ENCODE data around the gene ABTB2. TPM values are rescaled to one million over a fixed set of nuclear protein-coding genes. Genes with fewer than 3 reads are reported as not detected.
A peak's percentile ranks its signal among the peaks of the same experiment; 100 is the strongest.

The ABTB2 gene
- total and polyA plus RNA-seq, 9 of the 15 experiments (the other 6 are each of a cell fraction or from before 2014, with no cell fraction given) = 0.03 to 0.18 (median 0.12) TPM; not detected in 2

DNA sequence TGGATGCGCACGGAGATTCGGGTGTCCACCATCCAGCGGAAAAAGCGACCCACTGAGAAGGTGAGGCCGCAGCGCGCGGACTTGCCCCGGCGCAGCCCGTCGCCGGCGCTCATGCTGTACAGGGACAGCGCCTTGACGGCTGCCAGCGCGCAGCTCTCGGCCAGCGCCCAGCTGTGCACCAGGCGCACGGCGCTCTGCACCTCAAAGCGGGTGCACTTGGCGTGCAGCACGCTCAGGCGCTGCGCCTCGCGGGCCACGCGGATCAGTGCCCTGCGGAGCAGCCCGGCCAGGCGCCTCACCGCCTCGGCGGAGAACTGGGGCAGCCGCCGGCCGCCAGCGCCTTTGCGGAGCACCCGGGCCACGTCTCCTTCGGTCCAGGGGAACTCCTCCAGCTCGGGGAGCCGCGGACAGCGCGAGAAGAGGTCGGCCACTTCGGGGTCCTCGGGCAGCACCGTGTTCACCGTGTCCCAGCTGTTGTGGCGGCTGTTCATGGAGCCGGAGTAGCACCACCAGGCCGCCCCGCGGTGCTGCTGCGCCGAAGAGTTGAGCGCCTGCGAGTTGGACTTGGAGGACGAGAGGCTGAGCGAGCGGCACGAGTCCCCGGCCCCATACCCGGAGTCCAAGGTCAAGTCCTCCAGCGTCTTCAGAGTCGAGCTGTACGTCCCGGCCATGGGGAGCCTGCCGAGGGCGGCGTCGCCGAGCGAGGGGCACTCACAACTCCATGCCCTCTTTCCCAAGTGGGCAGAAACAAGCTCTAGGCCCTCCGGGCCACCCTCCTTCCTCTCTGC, 703 bp downstream of the ABTB2 start:
- Histone ChIP-seq H3K4me3 (peak overlapping the region; percentile 30; the same call in 1 of the 2 replicates), H3K4me1 (replicated peaks in 1 of 2; ENCODE audit: control insufficient read depth in 2 of 2, insufficient read depth in 2 of 2, low read length in 2 of 2) (peaks cover 9 to 27% of the 10 kb centered on the region in 2 experiments), H3K79me2 (ENCODE audit: control insufficient read depth, insufficient read depth, low read length) (no peaks in the 10 kb centered on the region), H3K9me1 (ENCODE audit: control insufficient read depth, insufficient read depth, low read length) (no peaks in the 10 kb centered on the region), H4K20me1 (replicated peaks; ENCODE audit: control insufficient read depth, insufficient read depth, low read length) (peaks cover 6% of the 10 kb centered on the region; the same call in 1 of the 2 replicates), H2AFZ (ENCODE audit: low read depth, low read length) (peak overlapping the region; percentile 61; the same call in 1 of the 2 replicates), H3K27ac (ENCODE audit: extremely low read depth, low read depth, low read length) (no peak overlapping the region), H3K4me2 (ENCODE audit: insufficient read depth, low read length) (peak overlapping the region; percentile 48; the same call in 1 of the 2 replicates), H3K36me3 (ENCODE audit: control insufficient read depth, insufficient read depth, low read length) (no peaks in the 10 kb centered on the region), H3K9me3 (replicated peaks; ENCODE audit: control insufficient read depth, insufficient read depth, low read depth, low read length) (no peaks in the 10 kb centered on the region), H3K9ac (ENCODE audit: insufficient read depth in 1 of 2, low read depth in 2 of 2, low read length in 2 of 2) (peak overlapping the region in 1 of 2 experiments; percentile 82; a peak in 2 of 4 replicates), H3K27me3 (ENCODE audit: control insufficient read depth in 2 of 2, insufficient read depth in 2 of 2, low read length in 2 of 2) (peaks cover 17 to 23% of the 10 kb centered on the region in 2 experiments)
- FAIRE-seq = no peak
- peak in 3 of 4 experiments; percentile 16 to 21 (median 19) for DNase-seq (ENCODE audit: extremely low read depth in 1 of 4, low spot score in 3 of 4)
- TF ChIP-seq SMAD1 (IDR thresholded peaks at IDR 0.05; ENCODE audit: low read depth, low read length, partially characterized antibody) = no peak
- no peak for TF ChIP-seq GTF2F1 (IDR thresholded peaks at IDR 0.05; ENCODE audit: low read depth, low read length)
- TF ChIP-seq RBFOX2 (IDR thresholded peaks at IDR 0.05; ENCODE audit: low read depth, low read length) = 0 out of 2 replicates have a peak, but pooled peaks have one; percentile 10
- TF ChIP-seq CHD1 (IDR thresholded peaks at IDR 0.05; ENCODE audit: low read length) = no peak
- TF ChIP-seq, protein P1, sequence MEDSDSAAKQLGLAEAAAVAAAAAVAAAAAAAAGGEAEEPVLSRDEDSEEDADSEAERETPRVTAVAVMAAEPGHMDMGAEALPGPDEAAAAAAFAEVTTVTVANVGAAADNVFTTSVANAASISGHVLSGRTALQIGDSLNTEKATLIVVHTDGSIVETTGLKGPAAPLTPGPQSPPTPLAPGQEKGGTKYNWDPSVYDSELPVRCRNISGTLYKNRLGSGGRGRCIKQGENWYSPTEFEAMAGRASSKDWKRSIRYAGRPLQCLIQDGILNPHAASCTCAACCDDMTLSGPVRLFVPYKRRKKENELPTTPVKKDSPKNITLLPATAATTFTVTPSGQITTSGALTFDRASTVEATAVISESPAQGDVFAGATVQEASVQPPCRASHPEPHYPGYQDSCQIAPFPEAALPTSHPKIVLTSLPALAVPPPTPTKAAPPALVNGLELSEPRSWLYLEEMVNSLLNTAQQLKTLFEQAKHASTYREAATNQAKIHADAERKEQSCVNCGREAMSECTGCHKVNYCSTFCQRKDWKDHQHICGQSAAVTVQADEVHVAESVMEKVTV (CRISPR knock-in tag; IDR thresholded peaks at IDR 0.05) = no peak
- TF ChIP-seq ZBTB33 (CRISPR knock-in tag; IDR thresholded peaks at IDR 0.05) = peak; percentile 69
- no peak for TF ChIP-seq ZNF253 (CRISPR knock-in tag; conservative IDR thresholded peaks at IDR 0.05)
- TF ChIP-seq GABPA (tag; conservative IDR thresholded peaks at IDR 0.05; ENCODE audit: low read depth) = no peak
- no peak for TF ChIP-seq SNRNP70 (optimal IDR thresholded peaks at IDR 0.05; ENCODE audit: low read depth, low read length)
- no peak for TF ChIP-seq ZNF217 (CRISPR knock-in tag; IDR thresholded peaks at IDR 0.05)
- TF ChIP-seq TAF1 (IDR thresholded peaks at IDR 0.05; ENCODE audit: control insufficient read depth, extremely low read depth, insufficient read depth, low read length, severe bottlenecking) = no peak
- TF ChIP-seq EP400 (IDR thresholded peaks at IDR 0.05) = no peak
- no peak for TF ChIP-seq CBX1 (IDR thresholded peaks at IDR 0.05; ENCODE audit: low read depth)
- intact Hi-C loops (cut with micrococcal nuclease) (loop anchor here (5.0 to 10.0 kb wide), 2 partner anchors 502 to 540 kb away; no protein-coding TSS in a partner anchor), in situ Hi-C loops (cut with MboI) (loop anchor here (5.0 to 10.0 kb wide), 2 partner anchors 180 to 362 kb away; no protein-coding TSS in a partner anchor)
- WGBS (ENCODE audit: insufficient coverage, low coverage, missing lambda C conversion rate) = 23% methylated on average over 57 of the region's 83 CpGs
- no TSS peak for BruUV-seq (replicated peaks)
- ChIA-PET CTCF (ENCODE audit: low intra/inter-chr PET ratio) (interaction anchor here (0.7 to 2.9 kb wide), 3 partner anchors 179 to 487 kb away, joined by 3 to 80 read pairs (median 3); no protein-coding TSS in a partner anchor), POLR2A (interaction anchor here (0.6 to 1.6 kb wide), 4 partner anchors 9 to 360 kb away, joined by 3 to 4 read pairs (median 3); no protein-coding TSS in a partner anchor)
- ATAC-seq = no peak

Data from K562 (cell line).